ENCODE results near the gene EMSY. TPM values are rescaled to one million over a fixed set of nuclear protein-coding genes. Genes with fewer than 3 reads are reported as not detected.

EMSY gene
- total and polyA plus RNA-seq, 2 of the 8 experiments (the other 6 are each of a cell fraction or from before 2014, with no cell fraction given) = 29.6 to 34.6 TPM

- peaks cover 3 to 9% of the 10 kb centered on the region in 2 experiments; a peak in 3 of 4 replicates for H3K9me3 ChIP-seq (ENCODE audit: insufficient read depth in 2 of 2, low read depth in 1 of 2, low read length in 1 of 2)
- H3K27me3 ChIP-seq (replicated peaks in 1 of 4; ENCODE audit: control insufficient read depth in 3 of 4, extremely low read depth in 1 of 4, insufficient read depth in 3 of 4, low read length in 3 of 4) = peaks cover 0 to 1% (median 0%) of the 10 kb centered on the region in 4 experiments; a peak in 1 of 7 replicates
- peaks cover 0 to 5% (median 0%) of the 10 kb centered on the region in 4 experiments; a peak in 2 of 7 replicates for H3K4me1 ChIP-seq (replicated peaks in 1 of 4; ENCODE audit: control insufficient read depth in 3 of 4, insufficient read depth in 4 of 4, low read length in 3 of 4)
- POLR2A ChIA-PET (ENCODE audit: partially characterized antibody) = interaction anchor here (1.7 kb wide), 1 partner anchor 25 kb away, joined by 4 read pairs; no protein-coding TSS in a partner anchor
- WGBS, 2 experiments (ENCODE audit: extremely low coverage in 1 of 2, insufficient coverage in 1 of 2, insufficient read length in 1 of 2, insufficient replicate concordance in 2 of 2, low coverage in 1 of 2, low lambda C conversion rate in 2 of 2, missing lambda C conversion rate in 1 of 2) = 83% methylated on average over 8 of the region's 8 CpGs; no CpG with 5 or more reads in 1 of the 2 experiments
- H4K20me1 ChIP-seq (replicated peaks in 1 of 2; ENCODE audit: control insufficient read depth in 1 of 2, insufficient read depth in 2 of 2, low read length in 2 of 2) = no peaks in the 10 kb centered on the region
- no peak overlapping the region for H2BK120ac ChIP-seq (replicated peaks; ENCODE audit: low read depth, low read length)
- no peak overlapping the region for H2BK12ac ChIP-seq (ENCODE audit: low read depth, low read length)
- H3K9ac ChIP-seq (replicated peaks in 1 of 4; ENCODE audit: extremely low read depth in 1 of 4, low read depth in 3 of 4, low read length in 3 of 4) = no peak overlapping the region
- no peak overlapping the region for H4K91ac ChIP-seq (replicated peaks; ENCODE audit: insufficient read length, low read length)
- no peak overlapping the region for H3K4me2 ChIP-seq (ENCODE audit: insufficient read depth in 1 of 2, low read depth in 2 of 2, low read length in 2 of 2)
- no peak overlapping the region for H3K56ac ChIP-seq (replicated peaks; ENCODE audit: insufficient read length, low read depth, low read length)
- no peak overlapping the region for H2AFZ ChIP-seq (ENCODE audit: low read length)
- peaks cover 0 to 28% (median 8%) of the 10 kb centered on the region in 4 experiments; a peak in 4 of 8 replicates for H3K36me3 ChIP-seq (ENCODE audit: control insufficient read depth in 2 of 4, insufficient read depth in 4 of 4, low read length in 3 of 4)
- no peak overlapping the region for H2BK20ac ChIP-seq (ENCODE audit: low read length)
- no peak overlapping the region for H3K27ac ChIP-seq (ENCODE audit: low read depth, low read length)
- H2AK5ac ChIP-seq (ENCODE audit: low read depth, low read length) = no peak overlapping the region
- H3K79me1 ChIP-seq (ENCODE audit: low read depth, low read length) = no peaks in the 10 kb centered on the region
- no peak overlapping the region for H3K4ac ChIP-seq (replicated peaks; ENCODE audit: insufficient read length, low read depth, low read length)
- no peak overlapping the region for H2BK15ac ChIP-seq (ENCODE audit: low read length)
- no peak overlapping the region for H3K4me3 ChIP-seq (ENCODE audit: extremely low read depth in 1 of 4, insufficient read depth in 2 of 4, low read depth in 3 of 4, low read length in 4 of 4)
- DNase-seq (ENCODE audit: low read depth in 1 of 2, low spot score in 2 of 2) = no peak
- no peak overlapping the region for H3K14ac ChIP-seq (ENCODE audit: insufficient read length)
- H3K79me2 ChIP-seq (ENCODE audit: control insufficient read depth in 1 of 2, insufficient read depth in 2 of 2, low read length in 2 of 2) = no peaks in the 10 kb centered on the region
- H3K23me2 ChIP-seq (ENCODE audit: low read depth, low read length) = no peaks in the 10 kb centered on the region
- H3K18ac ChIP-seq (ENCODE audit: extremely low read depth, low read length) = no peak overlapping the region
- no peak overlapping the region for H4K5ac ChIP-seq (ENCODE audit: insufficient read length, low read depth, low read length)
- CTCF ChIA-PET (ENCODE audit: partially characterized antibody) = no interaction called here
- no peak overlapping the region for H4K8ac ChIP-seq (ENCODE audit: extremely low read depth, insufficient read depth, low read length)
- no peak overlapping the region for H3K23ac ChIP-seq (ENCODE audit: insufficient read length)
- no peak for FAIRE-seq
- H2BK5ac ChIP-seq (ENCODE audit: low read depth, low read length) = no peak overlapping the region
- TF ChIP-seq EP300 (IDR thresholded peaks at IDR 0.05; ENCODE audit: borderline replicate concordance in 1 of 2, low read depth in 2 of 2, low read length in 2 of 2) (no peak), NRF1 (IDR thresholded peaks at IDR 0.05; ENCODE audit: low read depth, low read length) (no peak), ASH2L (IDR thresholded peaks at IDR 0.05; ENCODE audit: low read length) (no peak), EZH2 (IDR thresholded peaks at IDR 0.05; ENCODE audit: low read depth, low read length, severe bottlenecking) (no peak), USF2 (IDR thresholded peaks at IDR 0.05; ENCODE audit: low read length) (no peak), CHD2 (IDR thresholded peaks at IDR 0.05; ENCODE audit: low read length) (no peak), CEBPB (IDR thresholded peaks at IDR 0.05; ENCODE audit: low read depth, low read length) (no peak), JUN (IDR thresholded peaks at IDR 0.05; ENCODE audit: low read depth, low read length) (no peak), BRCA1 (IDR thresholded peaks at IDR 0.05; ENCODE audit: low read depth, low read length) (no peak), GABPA (IDR thresholded peaks at IDR 0.05; ENCODE audit: borderline replicate concordance, insufficient read depth, low read length) (no peak), POLR2A (IDR thresholded peaks at IDR 0.05; ENCODE audit: control extremely low read depth in 1 of 2, low read depth in 2 of 2, low read length in 2 of 2) (no peak)
Measured at GRCh38 chr11:76553554-76554476, 109.0 kb downstream of the EMSY start.
